Spleen (tissue), 7 donors: ENCODE measurements around the gene PIK3CB.

Source experiments
- CTCF ChIP-seq, 11 experiments: fragments of 200-600 bp in 7 of 11; fragments of 450-650 bp in 4 of 11; sonication (generic) in 4 of 11; IDR thresholded peaks in 8 of 11; conservative IDR thresholded peaks in 3 of 11; 1 replicate in 7 of 11; 2 replicates in 4 of 11; pipeline versions ENCODE4 v1.4.0 to v1.8.0; 2016 to 2021; ENCODE audit warnings: antibody characterized with exemption in 11 of 11, inconsistent platforms in 4 of 11, mild to moderate bottlenecking in 1 of 11
- POLR2A ChIP-seq, 3 donors: fragments of 450-650 bp; IDR thresholded peaks; one replicate each; pipeline ENCODE4 v1.5.1; 2017; ENCODE audit warnings: antibody characterized with exemption in 3 of 3, mild to moderate bottlenecking in 1 of 3
- POLR2AphosphoS5 ChIP-seq, 3 donors: sonication (generic); formaldehyde crosslinking; IDR thresholded peaks; one replicate each; pipeline ENCODE4 v1.5.1; 2017; ENCODE audit warnings: antibody characterized with exemption in 3 of 3
- donor health status: DM: no; HTN: no; CAD: no; lungs with moderate emphysema.
- donor health status: DM: no; HTN: no; CAD: no.
- donor health status: DM: no; HTN: no; CAD: no.

GRCh38 chr3:138649134-138649533 is 185.6 kb downstream of the PIK3CB start:
- TF ChIP-seq CTCF (IDR thresholded peaks at IDR 0.05 in 8 of 11, conservative IDR thresholded peaks at IDR 0.05 in 3 of 11): no peak
- no peak for TF ChIP-seq POLR2A (IDR thresholded peaks at IDR 0.05)
- TF ChIP-seq POLR2AphosphoS5 (IDR thresholded peaks at IDR 0.05): peak in 1 of 3 donors; percentile 28
